ENCODE data around the gene PGBD5.

The PGBD5 gene

DNA sequence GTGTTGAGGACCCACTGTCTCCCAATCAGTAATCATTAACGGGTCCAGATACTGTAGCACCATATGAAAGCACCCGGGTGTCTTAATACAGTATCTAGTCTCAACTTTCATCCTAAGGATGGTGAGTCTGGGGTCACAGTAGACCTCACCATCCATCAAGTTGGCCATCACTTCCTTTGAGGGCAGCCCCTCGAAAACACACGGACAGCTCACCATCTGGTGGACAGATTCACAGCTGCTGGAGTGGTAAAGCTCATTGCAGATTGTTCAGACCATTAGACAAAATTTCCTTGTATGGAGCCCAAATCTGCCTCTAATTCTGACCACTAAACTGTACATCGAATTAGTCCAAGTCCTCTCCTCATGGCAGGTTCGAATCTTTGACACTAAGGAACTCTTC is 123.1 kb downstream of the PGBD5 start:
- no peak for DNase-seq (ENCODE audit: low read depth in 2 of 2)

DNA sequence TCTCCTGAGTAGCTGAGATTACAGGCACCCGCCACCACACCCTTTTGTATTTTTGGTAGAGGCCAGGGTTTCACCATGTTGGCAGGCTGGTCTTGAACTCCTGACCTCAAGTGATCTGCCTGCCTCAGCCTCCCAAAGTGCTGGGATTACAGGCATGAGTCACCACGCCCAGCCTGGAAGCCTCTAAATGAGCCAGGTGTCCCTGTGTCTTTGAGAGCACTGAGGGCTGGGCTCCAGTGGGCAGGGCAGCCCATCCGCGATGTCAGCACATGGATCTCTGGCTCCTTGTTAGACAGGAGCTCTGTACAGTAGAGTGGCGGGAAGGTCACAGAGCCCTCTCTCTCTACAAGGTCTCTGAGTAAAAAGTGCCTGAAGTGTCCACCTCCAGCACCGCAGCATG is 124.3 kb downstream of the PGBD5 start:
- DNase-seq (ENCODE audit: low read depth in 2 of 2): no peak

DNA sequence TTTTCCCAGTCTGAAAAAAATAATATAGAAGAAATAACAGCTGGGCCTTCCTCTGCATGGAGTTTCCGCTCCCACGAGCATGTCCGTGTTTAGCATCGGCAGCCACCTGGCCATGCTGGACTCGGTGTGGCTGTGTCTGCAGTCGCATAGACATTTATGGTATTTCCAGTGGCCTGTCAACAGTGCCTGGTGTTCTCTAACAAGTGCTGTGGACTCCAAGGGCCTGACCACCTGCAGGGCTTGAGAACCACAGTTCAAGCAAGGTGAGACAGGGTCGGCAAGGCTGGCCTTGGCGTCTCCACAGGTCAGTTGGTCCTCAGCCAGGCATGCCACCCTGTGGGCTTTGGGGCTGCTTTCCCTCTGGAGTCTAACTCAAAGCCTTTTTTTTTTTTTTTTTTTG is 124.8 kb downstream of the PGBD5 start:
- DNase-seq (ENCODE audit: low read depth in 2 of 2): no peak

DNA sequence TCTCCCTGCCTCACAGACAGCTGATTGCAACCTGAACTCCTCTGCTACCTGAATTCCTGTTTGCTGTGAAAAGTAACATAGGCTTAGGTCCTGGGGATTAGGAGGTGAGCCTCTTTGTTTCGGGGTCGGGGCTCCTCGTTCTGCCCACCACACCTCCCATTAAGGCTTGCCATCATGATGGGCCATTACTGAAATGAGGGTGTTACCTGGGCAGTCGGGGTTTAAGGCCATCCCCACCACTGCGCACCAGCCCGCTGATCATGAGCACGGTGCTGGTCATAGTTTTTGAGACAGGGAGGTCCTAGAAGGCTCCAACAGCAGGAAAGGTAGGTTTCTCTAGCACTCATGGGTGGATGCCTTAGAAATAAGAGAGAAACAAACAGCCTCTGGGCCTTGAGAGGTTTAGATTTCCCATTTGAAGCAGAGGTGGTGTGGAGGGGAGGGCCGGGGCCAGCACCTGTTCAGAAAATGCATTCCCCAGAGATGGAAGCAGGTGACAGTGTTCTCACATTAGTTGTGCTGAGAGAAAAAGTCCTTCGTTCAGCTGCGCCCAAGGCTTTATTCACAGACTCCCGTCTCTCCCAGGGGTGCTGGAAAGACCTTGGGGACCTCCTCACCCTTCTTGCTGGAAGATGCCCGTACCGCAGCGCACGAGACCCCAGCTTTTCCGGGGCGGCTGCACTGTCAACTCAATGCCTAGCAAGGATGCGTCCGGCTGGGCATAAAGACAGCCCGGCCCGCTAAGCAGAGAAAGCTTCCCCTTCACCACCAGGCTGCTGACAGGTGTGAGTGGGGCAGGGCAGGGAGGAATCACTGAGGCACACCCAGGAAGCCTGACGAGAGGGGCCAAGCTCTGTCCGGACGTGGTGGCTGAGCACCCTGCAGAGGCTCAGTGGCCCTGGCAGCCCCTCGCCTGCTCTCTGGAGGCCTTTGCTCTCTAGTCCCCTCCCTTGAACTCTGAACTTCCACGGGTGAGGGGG is 125.5 kb downstream of the PGBD5 start:
- no peak for DNase-seq (ENCODE audit: low read depth in 2 of 2)

- no peak for DNase-seq (ENCODE audit: low read depth in 2 of 2)
These were observed 126.7 kb downstream of the PGBD5 start for GRCh38 chr1:230299191-230300006.

- DNase-seq (ENCODE audit: low read depth in 2 of 2): no peak
These were observed 130.8 kb downstream of the PGBD5 start for GRCh38 chr1:230295367-230295766.

- no peak for DNase-seq (ENCODE audit: low read depth in 2 of 2)
These were observed 132.8 kb downstream of the PGBD5 start for GRCh38 chr1:230293390-230293700.

DNA sequence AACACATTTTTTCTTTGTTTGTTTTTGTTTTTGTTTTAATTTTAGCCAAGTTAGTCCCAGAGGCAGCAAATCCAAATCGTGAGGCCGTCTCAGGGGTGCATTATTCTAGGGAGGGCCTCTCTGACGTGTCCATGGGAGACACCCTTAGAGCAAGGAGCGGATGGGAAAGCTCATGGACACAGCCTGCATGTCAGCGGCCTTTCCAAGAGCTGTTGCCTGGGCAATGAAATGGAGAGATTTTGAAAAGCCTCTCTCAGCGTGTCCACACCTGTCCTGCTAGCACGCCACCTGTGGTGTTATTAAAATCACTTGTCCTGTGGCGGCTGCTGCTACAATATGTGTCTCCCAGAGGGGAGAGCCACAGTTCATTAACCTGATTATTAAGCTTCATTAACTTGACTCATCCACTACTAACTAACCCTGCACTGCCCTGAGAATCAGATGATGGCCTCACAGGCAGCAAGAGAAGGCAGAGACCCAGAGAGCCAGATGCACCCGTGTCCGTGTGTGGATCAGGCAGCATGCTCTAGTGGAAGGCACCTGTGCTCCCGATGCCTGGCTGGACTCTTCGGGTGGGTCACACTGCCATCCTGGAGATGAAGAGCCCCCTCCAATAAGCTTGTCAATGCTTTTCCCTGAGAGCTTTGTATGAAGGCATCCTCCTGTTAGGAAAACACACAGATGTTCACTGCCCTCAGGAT is 133.3 kb downstream of the PGBD5 start:
- no peak for DNase-seq (ENCODE audit: low read depth in 2 of 2)

- no peak for DNase-seq (ENCODE audit: low read depth in 2 of 2)
These were observed 134.2 kb downstream of the PGBD5 start for GRCh38 chr1:230291731-230292620.

GRCh38 chr1:230289350-230289644 is 136.8 kb downstream of the PGBD5 start:
- DNase-seq (ENCODE audit: low read depth in 2 of 2): no peak

- no peak for DNase-seq (ENCODE audit: low read depth in 2 of 2)
These were observed 137.3 kb downstream of the PGBD5 start for GRCh38 chr1:230288641-230289349.

GRCh38 chr1:230287674-230288315 is 138.3 kb downstream of the PGBD5 start:
- no peak for DNase-seq (ENCODE audit: low read depth in 2 of 2)

GRCh38 chr1:230286890-230287269 is 139.3 kb downstream of the PGBD5 start:
- DNase-seq (ENCODE audit: low read depth in 2 of 2): no peak

DNA sequence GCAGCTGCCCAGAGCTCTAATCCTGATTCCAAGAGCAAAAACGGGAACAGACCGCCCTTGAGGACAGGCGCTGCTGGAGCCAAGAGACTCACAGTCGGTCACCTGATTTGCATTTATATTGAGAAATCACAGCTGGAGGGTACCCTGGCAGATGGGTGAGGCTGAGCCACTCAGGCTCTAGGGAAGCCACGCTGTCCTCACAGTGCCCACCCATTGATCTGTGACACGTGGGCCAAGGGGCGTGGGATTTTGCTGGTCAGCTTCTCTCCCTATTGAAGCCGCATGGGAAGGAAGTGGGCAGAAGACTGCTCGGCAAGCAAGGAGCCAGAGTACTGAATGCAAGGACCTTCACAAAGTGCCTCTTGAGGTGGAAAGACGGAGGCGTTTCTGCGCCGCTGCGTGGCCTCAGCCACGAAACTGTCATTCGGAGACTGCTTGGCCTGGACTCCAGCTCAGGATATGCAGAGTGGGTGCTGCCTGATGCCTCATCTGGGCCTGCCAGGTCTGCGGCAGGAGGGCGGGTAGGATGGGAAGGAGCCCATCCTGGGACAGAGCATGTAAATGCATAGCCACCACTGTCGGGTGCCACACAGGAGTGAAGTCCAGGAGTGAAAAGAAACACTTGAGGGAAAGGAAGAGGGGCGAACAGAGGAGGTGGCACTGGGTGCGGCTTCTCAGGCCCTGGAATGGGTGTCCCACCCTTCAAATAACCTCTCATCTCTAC is 139.8 kb downstream of the PGBD5 start:
- DNase-seq (ENCODE audit: low read depth in 2 of 2): no peak

DNA sequence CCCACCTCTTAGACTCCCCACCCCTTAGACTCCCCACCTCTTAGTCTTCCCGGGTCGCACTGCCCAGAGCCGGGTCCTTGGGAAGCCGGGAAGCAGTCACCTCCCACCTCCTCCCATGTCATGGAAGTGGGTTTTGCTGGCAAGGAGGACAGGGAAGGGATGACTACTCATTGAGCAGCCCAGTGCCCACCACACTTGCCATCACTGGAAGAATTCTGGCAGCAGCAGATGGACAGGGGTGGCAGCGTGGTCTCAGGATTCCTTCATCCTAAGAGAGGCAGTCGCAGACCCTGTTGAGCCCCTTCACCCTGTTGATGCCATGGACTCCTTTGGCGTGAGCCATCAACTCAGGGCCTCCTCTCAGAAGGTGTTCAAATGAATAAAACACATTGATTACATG is 140.8 kb downstream of the PGBD5 start:
- DNase-seq (ENCODE audit: low read depth in 2 of 2): no peak

GRCh38 chr1:230284891-230285290 is 141.2 kb downstream of the PGBD5 start:
- no peak for DNase-seq (ENCODE audit: low read depth in 2 of 2)

- DNase-seq (ENCODE audit: low read depth in 2 of 2): no peak
These were observed 142.5 kb downstream of the PGBD5 start for GRCh38 chr1:230283678-230284077.

- DNase-seq (ENCODE audit: low read depth in 2 of 2): no peak
These were observed 144.0 kb downstream of the PGBD5 start for GRCh38 chr1:230282157-230282556.

DNA sequence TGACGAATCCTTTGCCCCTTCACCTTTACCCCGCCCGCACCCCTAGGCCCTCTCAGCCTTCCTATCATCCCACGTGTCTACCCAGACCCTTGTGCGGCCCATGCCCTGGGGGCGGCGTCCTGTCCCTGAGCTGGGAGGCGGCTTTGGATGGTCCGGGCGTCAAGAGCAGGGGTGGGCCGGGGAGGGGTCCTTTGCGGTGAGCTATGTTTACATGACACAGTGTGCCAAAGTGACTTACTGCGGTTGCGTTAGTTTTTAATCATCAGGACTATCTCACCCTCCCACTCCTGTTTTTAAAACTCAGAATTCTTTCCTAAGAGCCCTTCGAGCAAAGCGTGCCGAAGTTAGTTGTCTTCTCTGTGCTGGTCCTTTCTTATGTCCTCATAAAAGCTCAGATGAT is 144.6 kb downstream of the PGBD5 start:
- DNase-seq (ENCODE audit: low read depth in 2 of 2): no peak

GRCh38 chr1:230280906-230281413 is 145.2 kb downstream of the PGBD5 start:
- DNase-seq (ENCODE audit: low read depth in 2 of 2): no peak
